GM12874 (cell line): ENCODE data around the gene TSHZ2.

Experiments used
- TF ChIP-seq, protein P1 (sequence below): IDR thresholded peaks from 2 replicates; pipeline ENCODE4 v1.5.1; 2011; ENCODE audit warnings: low read depth, mild to moderate bottlenecking, control low read depth, low read length, moderate library complexity; ENCODE audit not compliant: insufficient read depth

Gene TSHZ2

DNA sequence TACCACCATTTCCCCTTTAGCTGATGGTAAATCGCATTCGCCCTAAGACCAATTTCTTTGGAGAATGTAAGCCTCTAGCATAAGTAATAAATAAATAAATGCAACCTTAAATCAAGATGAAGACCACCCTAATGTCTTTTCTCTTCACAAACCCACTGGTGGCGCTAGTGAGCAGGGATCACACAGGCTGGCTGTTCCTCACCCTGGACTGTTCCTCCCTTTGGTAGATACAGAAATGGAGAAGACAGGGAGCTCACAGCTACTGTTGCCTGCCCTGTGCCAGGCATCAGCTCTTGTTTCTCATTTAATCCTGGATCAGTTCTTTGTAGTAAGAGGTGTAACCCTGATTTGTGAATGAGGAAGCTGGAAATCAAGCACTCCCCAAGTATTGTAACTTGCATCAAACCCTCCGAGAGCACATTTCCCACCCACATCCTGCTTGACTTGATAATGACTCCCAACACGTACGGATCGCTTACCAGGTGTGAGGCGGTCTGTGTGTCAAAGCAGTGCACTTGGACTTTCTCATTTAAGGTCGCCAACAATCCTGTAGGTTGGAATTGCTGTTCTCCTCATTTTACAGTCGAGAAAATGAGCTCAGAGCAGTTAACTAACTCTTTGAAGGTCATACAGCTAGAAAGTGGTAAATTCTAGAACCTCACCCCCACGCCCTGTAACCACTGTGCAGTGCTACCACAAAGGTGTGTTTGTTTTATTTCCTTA, 236.1 kb downstream of the TSHZ2 start:
- TF ChIP-seq, protein P1, sequence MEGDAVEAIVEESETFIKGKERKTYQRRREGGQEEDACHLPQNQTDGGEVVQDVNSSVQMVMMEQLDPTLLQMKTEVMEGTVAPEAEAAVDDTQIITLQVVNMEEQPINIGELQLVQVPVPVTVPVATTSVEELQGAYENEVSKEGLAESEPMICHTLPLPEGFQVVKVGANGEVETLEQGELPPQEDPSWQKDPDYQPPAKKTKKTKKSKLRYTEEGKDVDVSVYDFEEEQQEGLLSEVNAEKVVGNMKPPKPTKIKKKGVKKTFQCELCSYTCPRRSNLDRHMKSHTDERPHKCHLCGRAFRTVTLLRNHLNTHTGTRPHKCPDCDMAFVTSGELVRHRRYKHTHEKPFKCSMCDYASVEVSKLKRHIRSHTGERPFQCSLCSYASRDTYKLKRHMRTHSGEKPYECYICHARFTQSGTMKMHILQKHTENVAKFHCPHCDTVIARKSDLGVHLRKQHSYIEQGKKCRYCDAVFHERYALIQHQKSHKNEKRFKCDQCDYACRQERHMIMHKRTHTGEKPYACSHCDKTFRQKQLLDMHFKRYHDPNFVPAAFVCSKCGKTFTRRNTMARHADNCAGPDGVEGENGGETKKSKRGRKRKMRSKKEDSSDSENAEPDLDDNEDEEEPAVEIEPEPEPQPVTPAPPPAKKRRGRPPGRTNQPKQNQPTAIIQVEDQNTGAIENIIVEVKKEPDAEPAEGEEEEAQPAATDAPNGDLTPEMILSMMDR, result peak; percentile 35; the same call in 1 of the 2 replicates

DNA sequence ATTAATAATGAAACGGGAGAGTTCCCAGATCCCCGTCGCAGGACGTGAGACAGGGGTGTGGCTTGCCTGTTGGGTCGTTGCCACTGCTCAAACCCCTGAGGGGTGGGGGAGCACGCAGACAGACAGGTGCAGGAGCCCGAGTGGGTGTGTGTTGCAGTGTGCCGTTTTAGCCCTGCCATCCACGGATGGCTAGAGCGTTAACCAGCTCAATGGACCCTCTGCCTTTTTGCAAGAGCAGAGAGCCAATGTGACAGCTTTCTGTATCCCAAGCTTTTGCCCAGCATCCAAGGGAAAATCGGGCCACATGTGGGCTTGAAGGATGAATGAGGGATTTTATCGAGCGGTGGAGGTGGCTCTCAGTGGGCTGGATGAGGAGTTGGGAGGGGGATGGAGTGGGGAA, 237.9 kb downstream of the TSHZ2 start:
- TF ChIP-seq, protein P1, result no peak

DNA sequence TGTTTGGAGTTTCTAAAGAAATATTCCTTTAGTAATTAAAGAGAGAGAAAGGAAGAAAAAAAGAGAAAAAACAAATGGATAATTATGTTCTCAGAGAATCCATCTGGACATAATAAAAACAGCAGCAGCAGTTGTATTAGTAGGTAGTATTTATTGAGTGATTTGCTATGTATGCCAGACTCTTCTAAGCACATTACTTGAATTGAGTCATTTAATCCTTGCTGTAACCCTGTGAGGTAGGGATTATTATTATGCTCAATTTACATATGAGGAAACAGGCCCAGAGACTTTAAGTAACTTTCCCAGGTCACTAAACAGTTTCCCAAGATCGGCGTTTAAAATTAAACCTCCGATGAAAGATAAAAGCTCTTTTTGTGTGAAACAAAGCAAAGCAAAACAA, 238.8 kb downstream of the TSHZ2 start:
- TF ChIP-seq, protein P1, result no peak

DNA sequence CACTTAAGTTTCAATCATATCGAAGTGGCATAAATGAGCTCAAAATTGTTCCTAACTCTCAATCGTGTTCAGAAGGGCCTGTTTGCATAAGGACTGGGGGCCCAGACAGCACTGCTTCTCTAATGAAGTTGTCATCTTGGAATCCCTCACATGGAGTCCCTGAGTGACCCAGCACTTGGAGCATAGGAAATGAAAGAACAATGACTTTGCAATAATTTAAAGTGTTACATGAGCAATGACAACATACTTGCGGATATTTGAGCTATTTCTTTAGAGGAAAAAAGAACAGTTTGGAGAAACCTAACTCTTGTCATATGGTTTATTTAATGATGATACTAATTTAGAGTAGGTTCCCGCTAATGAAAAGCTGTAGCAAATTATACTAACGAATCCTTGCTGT, 239.9 kb downstream of the TSHZ2 start:
- TF ChIP-seq, protein P1, result no peak

DNA sequence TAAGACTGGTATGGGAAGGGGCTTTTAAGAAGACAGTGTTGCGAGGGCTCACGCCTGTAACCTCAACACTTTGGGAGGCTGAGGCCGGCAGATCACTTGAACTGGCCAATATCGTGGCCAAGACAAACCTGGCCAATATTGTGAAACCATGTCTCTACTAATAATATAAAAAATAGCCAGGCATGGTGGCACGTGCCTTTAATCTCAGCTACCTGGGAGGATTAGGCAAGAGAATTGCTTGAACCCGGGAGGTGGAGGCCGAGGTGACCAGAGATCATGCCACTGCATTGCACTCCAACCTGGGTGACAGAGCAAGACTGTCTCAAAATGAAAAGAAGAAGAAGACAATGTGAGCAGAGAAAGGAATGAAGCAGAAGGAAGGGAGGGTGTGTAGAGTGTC, 242.2 kb downstream of the TSHZ2 start:
- TF ChIP-seq, protein P1, result no peak

DNA sequence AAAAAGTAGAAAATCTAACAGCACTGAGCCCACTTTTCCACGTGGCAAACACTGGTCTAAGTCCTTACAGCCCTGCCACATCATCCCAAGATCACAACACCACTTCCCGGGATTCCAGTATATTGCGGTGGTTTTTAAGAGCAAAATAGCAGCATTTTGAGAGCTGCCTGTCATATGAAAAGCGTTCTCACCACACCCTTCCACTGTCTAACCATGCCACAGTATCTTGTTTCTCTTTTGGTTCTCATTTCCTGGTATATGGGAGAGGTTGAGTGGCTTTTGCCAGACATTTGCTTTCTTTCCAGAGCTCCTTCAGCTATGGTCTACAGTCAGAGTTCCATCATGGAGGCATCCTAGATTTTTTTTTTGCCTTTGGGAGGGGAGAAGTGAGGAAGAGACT, 243.0 kb downstream of the TSHZ2 start:
- TF ChIP-seq, protein P1, result no peak

DNA sequence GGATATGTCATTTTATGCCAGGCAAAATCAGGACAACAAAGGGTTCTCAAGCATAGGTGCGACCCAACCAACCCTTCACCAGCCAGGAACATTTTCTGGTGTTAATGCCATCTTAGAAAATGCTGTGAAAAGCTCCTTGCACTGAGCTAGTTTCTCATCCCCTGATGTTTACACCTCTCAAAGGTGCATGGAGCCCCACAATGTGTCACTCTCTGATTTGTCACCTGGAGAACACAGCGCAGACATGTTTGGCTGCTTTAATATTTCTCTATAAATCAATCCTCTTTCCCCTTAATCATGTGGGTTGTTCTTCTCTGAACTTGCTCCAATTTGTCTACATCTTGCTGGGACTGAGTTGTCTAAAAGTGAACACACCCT, 244.3 kb downstream of the TSHZ2 start:
- TF ChIP-seq, protein P1, result no peak
